Right forelimb (tissue), 1 donor: ENCODE data around the gene TRAF6.
"Not testable (repeated sequence)": the region's sequence is repeated elsewhere in the genome, so short reads cannot be mapped to it uniquely, and the experiment has no call there.

Experiments used
- DNase-seq: peaks from one replicate; pipeline ENCODE4 v3.0.0-alpha.2; 2018

TRAF6 gene, protein sequence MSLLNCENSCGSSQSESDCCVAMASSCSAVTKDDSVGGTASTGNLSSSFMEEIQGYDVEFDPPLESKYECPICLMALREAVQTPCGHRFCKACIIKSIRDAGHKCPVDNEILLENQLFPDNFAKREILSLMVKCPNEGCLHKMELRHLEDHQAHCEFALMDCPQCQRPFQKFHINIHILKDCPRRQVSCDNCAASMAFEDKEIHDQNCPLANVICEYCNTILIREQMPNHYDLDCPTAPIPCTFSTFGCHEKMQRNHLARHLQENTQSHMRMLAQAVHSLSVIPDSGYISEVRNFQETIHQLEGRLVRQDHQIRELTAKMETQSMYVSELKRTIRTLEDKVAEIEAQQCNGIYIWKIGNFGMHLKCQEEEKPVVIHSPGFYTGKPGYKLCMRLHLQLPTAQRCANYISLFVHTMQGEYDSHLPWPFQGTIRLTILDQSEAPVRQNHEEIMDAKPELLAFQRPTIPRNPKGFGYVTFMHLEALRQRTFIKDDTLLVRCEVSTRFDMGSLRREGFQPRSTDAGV

GRCh38 chr11:36509694-36510593 lies at the start of gene TRAF6:
TRAF6 (minus strand) TSS chr11:36510272; CDS start chr11:36501515, 8,757 bp downstream.
- peak; percentile 93 for DNase-seq

GRCh38 chr11:36558571-36559413 lies 48.7 kb upstream of the TRAF6 start:
- DNase-seq, result no peak

- DNase-seq, result no peak
These were observed 47.9 kb upstream of the TRAF6 start for GRCh38 chr11:36557991-36558390.

- not testable (repeated sequence) for DNase-seq
These were observed 47.3 kb upstream of the TRAF6 start for GRCh38 chr11:36557390-36557789.

DNA sequence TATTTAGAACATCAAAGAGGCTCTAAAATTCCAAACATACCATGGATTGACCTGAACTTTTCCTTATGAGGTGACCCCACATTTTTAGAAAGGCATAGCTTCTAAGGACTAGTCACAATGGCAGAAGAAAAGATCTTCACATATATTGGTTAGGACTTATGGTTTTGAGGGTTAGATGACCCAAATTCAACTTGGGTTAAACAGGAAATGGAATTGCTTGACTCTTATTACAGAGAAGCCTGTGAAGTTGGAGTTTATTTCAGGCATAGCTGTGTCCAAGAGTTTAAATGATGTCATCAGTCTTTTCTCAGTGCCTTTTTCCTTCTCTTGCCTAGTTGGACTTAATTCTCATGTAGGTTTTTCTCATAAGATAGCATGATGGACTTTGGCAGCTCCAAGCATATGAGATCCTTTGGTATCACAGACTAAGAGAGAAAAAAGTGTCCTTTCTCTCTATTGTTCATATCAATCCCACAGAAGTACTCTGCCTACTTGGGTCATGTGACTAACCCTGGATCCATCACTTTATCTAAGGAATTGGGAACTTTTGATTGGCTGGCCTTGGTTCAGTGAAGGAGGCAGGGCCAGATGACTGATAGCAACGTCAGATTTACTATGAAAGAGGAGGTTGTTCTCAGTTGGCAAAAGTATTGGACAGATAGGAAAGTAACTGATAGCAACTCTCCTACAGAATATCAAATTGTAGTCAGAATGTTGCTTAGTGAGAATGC lies 40.5 kb upstream of the TRAF6 start:
- no peak for DNase-seq

- no peak for DNase-seq
These were observed 30.9 kb upstream of the TRAF6 start for GRCh38 chr11:36540998-36541397.

DNA sequence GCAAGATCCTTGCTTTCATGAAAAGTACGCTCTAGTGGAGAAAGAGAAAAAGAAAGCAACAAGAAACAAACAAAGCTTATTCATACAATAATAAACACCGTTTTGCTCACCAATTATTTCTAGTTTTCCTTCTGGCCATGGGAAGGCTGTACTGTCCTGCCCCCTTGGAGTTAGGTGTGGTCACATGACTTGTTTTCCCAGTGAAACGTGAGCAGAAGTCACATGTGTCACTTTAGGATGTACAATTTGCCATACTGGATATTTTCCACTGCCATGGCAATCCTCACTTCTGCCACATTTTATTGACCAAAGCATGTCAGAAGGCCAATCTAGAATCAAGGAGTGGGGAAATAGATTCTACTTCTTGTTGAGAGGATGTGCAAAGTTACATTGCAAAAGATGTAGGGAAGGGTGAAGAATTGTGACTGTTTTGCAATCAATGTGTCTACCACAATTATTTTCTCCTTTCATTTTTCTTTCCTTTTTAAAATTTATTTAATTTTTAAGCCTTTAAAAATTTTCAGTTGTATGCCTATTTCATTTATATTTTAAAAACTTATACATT lies 24.3 kb upstream of the TRAF6 start:
- DNase-seq, result no peak

- no peak for DNase-seq
These were observed 23.0 kb upstream of the TRAF6 start for GRCh38 chr11:36532941-36533601.

- no peak for DNase-seq
These were observed 20.8 kb upstream of the TRAF6 start for GRCh38 chr11:36530840-36531239.

DNA sequence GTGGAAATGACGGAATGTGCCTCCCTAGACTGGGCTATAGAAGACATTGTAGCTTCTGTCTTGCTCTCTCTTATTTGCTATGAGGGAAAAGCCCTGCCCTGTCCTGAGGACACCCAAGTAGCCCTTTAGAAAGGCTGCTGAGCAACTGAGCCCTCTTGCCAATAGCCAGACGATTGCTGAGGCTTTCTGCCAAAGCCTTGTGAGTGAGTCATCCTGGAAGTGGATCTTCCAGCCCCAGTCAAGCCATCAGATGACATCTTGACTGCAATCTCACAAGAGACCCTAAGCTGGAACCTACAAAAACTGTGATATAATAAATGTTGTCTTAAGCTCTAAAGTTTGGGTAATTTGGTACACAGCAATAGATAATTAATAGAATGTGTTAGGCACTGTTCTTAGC lies 3.9 kb upstream of the TRAF6 start:
- DNase-seq, result no peak

DNA sequence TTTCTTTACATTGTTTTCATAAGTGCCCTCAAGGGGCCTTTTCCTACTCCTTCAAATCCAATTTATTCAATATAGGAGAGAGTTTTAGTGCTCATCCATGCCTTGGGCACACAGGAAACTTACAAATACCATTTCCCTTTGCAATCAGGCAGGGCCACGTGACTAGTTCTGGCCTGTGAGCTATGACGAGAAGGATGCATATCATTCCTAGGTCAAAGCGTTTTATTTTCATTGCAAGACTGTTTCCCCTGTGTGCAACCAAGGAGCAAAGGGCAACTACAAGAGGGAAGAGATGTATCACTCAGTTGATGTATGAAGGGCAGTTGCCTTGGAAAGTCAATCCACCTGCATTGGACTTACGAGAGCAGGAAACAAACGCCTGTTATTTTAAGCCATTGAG lies 1.9 kb upstream of the TRAF6 start:
- DNase-seq, result no peak

DNA sequence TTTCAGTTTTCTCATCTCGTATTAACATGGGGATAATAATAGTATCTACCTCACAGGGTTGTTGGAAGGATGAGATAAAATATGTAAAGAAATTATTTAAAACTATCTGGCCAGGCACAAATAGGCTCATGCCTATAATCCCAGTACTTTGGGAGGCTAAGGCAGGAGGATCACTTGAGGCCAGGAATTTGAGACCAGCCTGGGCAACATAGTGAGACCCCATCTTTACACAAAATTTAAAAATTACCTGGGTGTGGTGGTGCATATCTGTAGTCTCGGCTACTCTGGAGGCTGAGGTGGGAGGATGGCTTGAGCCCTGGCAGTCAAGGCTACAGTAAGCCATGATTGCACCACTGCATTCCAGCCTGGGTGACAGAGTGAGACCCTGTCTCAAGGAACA lies 990 bp upstream of the TRAF6 start:
- not testable (repeated sequence) for DNase-seq

DNA sequence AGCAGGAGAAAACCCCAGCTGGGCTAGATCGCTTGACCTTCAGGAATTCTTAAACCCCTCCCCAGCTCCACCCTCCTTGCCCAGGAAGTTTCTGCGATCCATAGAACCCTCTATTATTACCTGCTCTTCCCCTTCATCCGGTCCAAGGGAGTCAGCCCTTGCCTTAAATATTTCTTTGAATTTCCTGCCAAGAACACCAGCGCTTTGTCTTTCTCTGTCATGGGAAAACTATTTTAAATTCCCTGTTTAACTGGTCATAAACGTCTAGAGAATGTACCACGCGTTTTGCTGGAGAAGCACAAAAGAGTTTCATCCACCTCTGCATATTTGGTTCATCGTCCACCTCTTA lies 496 bp upstream of the TRAF6 start:
- DNase-seq, result no peak

DNA sequence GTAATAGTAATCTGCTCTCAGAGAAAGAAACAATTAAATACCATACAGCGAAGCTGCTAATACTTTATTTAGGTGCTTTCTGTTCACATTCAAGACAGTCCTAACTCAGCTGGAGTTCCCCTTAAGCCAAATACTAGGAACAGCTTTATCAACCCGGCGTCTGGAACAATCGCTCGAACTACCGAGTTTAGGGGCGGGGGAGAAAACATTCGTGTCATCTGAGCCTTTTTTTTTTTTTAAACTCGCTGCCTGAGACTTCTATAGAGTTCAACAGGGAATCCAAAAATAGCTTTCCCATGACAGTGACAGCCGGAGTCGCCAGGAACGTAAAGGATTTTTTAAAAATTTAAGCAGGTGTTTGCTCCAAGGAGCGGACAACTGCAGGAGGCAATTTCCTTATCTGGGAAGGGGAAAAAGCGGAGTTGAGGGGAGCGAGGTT lies 852 bp downstream of the TRAF6 start:
- DNase-seq, result no peak

DNA sequence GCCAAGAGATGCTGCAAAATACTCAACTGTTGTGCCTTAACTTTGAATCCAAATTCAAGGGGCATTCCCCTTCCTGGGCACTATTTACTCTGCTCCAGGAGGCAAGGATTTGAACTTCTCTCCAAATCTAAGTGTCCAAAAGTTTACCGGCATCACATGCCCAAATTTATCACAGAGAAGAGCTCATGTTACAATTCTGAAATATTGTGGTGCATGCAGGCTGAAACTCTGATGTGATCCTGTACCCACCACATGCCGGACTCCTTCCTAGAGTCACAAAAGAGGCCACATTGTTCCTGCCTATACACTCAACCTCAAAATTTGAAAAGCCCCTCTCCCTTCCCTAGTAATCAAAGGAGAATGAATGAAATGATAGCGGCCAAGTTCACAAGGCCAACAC lies 1.3 kb downstream of the TRAF6 start:
- no peak for DNase-seq

DNA sequence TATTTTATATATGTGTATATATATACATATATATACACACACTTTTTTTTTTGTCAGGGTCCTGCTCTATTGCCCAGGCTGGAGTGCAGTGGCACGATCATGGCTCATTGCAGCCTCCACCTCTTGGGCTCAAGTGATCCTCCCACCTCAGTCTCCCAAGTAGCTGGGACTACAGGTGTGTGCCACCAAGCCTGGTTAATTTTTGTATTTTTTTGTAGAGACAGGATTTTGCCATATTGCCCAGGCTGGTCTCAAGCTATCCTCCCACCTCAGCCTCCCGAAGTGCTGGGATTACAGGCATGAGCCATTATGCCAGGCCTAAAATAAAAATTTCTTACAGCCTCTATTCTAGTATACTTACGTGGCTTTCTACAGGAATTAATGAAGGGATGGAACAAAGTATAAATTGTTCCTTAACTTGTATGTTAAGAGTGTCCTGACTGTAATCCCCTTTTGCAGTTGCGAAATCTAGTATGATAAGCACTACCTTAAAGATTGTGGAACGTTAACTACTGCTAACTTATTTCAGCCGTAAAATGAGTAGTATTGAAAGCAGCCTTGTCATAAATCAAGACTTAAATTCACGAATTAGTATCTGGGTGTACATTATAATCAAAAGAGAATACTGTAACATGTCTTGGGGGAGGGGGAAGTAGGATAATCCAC lies 2.1 kb downstream of the TRAF6 start:
- DNase-seq, result no peak

- no peak for DNase-seq
These were observed 8.8 kb downstream of the TRAF6 start for GRCh38 chr11:36501236-36501635.

DNA sequence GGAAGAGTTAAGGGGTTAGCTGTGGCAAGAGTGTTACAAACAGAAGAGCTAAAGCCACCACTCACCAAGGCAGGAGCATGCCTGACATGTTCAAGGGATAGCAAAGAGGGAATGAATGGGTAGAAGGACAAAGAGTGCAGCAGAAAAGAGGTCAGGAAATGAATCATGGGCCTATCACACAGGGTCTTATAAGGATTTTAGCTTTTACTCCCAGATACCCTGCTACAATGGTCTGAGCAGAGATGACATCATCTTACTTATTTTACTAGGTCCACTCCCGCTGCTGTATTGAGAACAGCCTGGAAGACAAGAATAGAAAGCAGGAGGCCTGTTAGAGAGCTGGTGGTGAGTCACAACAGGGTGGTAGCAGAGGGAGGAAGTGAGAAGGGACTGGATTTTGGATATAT lies 9.8 kb downstream of the TRAF6 start:
- no peak for DNase-seq

GRCh38 chr11:36499315-36499714 lies 10.8 kb downstream of the TRAF6 start:
- DNase-seq, result no peak

DNA sequence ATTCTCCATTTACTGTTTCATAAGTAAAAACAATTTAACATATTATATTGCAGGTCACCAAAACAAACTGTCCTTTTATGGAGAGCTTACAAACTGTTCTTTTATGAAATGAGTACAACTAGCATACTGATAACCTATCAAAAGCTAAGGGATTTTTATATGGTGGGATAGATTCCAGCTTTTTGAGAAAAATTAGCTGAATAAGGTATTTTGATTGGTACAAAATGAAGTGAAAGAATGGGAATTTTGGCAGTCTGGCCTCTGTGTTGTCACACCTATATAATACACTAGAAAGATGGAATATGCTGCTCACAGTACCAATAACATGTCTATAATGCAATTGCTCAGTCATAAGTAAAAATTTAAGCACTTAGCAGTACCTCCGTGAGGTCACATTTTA lies 11.4 kb downstream of the TRAF6 start:
- DNase-seq, result no peak

GRCh38 chr11:36493332-36493731 lies 16.7 kb downstream of the TRAF6 start:
- DNase-seq, result no peak
